Inferior parietal cortex (tissue), 1 donor: Measurements from ENCODE around the gene LRRC41.
"Not testable (repeated sequence)": the region's sequence is repeated elsewhere in the genome, so short reads cannot be mapped to it uniquely, and the experiment has no call there.

ENCODE experiments used
- DNase-seq: peaks from one replicate; pipeline ENCODE4 v3.0.0-alpha.2; 2016; ENCODE audit errors: extremely low spot score

The LRRC41 gene

DNA sequence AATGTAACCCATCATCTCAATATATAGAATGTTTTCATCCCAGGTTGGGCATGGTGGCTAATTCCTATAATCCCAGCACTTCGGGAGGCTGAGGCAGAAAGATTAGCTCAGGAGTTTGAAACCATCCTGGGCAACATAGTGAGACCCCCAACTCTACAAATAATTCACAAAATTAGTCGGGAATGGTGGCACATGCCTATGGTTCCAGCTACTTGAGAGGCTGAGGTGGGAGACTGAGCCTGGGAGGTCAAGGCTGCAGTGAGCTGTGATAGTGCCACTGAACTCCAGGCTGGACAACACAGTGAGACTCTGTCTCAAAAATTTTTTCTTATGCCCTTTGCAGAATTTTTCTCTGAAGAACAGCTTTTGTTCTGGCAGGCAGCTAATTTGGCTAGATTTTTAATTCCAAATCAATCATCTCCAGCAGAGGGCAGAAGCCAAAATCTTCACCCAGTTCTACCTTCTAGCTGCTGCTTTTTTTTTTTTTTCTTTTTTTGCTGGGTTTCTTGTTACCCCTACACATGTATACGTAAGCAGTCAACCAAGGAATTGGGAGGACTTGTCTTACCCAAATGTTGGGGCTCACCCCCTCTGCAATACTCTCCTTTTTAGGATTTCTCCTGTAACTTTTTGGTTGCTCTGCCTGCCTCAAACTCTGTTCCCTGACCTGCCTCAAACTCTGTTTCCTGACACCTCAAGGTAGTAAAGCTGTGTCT, 58.6 kb downstream of the LRRC41 start:
- peak; percentile 8 for DNase-seq

DNA sequence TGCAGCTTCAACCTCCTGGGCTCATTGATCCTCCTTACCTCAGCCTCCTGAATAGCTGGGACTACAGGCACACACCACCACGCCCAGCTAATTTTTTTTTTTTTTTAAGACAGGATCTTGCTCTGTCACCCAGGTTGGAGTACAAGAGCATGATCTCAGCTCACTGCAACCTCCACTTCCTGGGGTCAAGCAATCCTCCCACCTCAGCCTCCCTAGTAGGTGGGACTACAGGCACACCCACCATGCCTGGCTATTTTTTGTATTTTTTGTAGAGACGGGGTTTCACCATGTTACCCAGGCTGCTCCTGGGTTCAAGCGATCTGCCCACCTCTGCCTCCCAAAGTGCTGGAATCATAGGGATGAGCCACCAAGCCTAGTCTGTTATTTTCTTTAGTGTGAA, 59.6 kb downstream of the LRRC41 start:
- not testable (repeated sequence) for DNase-seq

DNA sequence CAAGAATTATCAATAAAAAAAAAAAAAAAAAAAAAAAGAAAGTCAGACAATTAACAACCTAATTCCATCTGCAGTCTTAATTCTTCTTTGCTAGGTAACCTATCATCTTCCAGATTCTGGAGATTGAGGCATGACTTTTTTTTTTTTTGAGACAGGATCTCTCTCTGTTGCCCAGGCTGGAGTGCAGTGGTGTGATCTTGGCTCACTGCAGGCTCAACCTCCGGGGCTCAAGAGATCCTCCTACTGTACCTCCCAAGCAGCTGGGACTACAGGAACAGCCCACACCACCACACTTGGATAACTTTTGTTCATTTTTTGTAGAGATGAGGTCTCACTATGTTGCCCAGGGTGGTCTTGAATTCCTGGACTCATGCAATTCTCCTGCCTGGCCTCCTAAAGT, 60.5 kb downstream of the LRRC41 start:
- DNase-seq, result no peak

DNA sequence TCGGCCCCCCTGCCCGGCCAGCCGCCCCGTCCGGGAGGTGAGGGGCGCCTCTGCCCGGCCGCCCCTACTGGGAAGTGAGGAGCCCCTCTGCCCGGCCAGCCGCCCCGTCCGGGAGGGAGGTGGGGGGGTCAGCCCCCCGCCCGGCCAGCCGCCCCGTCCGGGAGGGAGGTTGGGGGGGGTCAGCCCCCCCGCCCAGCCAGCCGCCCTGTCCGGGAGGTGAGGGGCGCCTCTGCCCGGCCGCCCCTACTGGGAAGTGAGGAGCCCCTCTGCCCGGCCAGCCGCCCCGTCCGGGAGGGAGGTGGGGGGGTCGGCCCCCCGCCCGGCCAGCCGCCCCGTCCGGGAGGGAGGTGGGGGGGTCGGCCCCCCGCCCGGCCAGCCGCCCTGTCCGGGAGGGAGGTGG, 61.7 kb downstream of the LRRC41 start:
- DNase-seq, result not testable (repeated sequence)

DNA sequence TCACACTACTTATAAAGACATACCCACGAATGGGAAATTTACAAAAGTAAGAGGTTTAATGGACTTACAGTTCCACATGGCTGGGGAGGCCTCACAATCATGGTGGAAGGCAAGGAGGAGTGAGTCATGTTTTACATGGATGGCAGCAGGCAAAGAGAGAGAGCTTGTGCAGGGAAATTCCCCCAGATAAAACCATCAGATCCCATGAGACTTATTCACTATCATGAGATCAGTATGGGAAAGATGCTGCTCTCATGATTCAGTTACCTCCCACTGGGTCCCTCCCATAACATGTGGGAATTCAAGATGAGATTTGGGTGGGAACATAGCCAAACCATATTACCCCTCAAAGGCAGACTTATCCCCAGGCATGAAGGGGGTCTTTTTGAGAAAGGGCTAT, 64.6 kb downstream of the LRRC41 start:
- DNase-seq, result not testable (repeated sequence)

DNA sequence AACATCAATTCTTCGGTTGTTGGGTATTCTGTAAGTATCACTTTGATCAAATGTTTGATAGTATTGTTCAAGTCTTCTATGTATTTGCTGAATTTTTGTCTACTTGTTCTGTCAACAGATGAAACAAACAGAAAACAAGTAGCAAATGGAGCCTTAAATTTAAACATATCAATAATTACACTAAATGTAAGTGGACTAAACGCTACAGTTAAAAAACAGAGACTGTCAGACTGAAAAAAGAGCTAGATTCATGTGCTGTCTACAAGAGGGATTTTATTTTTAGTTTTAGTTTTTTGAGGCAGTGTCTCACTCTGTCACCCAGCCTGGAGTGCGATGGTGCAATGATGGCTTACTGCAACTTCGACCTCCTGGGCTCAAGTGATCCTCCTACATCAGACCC, 66.5 kb downstream of the LRRC41 start:
- no peak for DNase-seq

DNA sequence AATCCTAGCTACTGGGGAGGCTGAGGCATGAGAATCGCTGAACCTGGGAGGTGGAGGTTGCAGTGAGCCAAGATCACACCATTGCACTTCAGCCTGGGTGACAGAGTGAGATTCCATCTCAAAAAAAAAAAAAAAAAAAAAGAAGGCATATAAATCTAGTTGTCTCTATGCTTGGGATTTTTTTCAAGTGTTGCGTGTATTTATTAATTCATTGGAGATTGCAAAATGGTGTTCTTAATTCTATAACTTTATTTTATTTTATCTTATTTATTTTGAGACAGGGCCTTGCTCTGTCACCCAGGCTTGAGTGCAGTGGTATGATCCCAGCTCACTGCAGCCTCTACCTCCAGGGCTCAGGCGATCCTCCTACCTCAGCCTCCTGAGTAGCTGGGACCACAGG, 72.2 kb downstream of the LRRC41 start:
- DNase-seq, result not testable (repeated sequence)
